HG03060 (cell line): ENCODE results near the gene PPP1R14C.
"Not testable (repeated sequence)": the region's sequence is repeated elsewhere in the genome, so short reads cannot be mapped to it uniquely, and the experiment has no call there.

Source experiments
- ATAC-seq: cut with Tn5 transposase; IDR thresholded peaks from one replicate; pipeline ENCODE4 v1.9.1; 2021; ENCODE audit warnings: low read depth, moderate number of reproducible peaks; ENCODE audit not compliant: unreplicated experiment

PPP1R14C gene

DNA sequence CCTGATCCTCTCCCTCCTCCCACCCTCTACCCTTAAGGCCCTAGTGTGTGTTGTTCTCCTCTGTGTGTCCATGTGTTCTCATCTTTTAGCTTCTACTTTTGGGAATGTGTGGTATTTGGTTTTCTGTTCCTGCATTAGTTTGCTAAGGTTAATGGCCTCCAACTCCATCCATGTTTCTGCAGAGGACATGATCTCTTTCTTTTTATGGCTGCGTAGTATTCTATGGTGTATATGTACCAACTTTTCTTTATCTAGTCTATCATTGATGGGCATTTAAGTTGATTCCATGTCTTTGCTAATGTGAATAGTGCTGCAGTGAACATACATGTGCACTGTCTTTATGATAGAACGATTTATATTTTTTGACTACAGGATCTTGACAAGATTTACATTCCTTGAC lies 44.6 kb downstream of the PPP1R14C start:
- ATAC-seq: not testable (repeated sequence)

DNA sequence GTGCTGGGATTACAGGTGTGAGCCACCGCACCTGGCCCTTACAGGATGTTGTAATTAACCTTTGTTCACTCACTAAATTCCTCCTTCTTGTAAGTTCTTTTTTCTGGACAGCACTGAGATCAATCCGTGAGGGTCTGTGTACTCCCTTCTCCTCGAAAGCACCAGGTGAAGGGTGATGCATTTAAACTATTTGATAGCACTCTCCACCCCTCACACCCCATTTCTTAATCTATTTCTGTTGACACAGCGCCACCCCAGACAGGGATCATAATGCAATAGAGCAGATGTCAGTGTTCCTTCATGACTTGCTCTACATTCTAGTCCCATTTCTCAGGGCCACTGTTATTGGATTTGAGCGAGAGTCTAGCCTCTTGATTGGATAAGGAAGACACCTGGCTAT lies 46.3 kb downstream of the PPP1R14C start:
- no peak for ATAC-seq

- no peak for ATAC-seq
These were observed 49.0 kb downstream of the PPP1R14C start for GRCh38 chr6:150191809-150192208.

- no peak for ATAC-seq
These were observed 51.4 kb downstream of the PPP1R14C start for GRCh38 chr6:150194195-150194594.

- no peak for ATAC-seq
These were observed 53.2 kb downstream of the PPP1R14C start for GRCh38 chr6:150195996-150196417.

- no peak for ATAC-seq
These were observed 54.3 kb downstream of the PPP1R14C start for GRCh38 chr6:150196942-150197745.

GRCh38 chr6:150198532-150198931 lies 55.7 kb downstream of the PPP1R14C start:
- ATAC-seq: no peak

DNA sequence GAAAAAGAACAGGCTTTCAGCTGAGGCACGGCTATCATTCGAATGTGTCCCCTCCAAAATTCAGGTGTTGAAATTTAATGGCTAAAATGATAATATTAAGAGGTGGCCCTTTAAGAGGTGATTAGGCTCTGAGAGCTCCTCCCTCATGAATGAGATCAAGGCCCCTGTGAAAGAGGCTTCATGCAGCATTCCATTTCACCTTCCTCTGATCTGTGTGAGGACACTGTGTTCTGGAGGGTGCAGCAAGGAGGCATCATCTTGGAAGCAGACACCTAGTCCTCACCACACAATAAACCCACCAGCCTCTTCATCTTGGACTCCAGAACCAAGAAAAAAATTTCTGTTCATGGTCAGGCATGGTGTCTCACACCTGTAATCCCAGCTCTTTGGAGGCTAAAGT lies 56.4 kb downstream of the PPP1R14C start:
- no peak for ATAC-seq

DNA sequence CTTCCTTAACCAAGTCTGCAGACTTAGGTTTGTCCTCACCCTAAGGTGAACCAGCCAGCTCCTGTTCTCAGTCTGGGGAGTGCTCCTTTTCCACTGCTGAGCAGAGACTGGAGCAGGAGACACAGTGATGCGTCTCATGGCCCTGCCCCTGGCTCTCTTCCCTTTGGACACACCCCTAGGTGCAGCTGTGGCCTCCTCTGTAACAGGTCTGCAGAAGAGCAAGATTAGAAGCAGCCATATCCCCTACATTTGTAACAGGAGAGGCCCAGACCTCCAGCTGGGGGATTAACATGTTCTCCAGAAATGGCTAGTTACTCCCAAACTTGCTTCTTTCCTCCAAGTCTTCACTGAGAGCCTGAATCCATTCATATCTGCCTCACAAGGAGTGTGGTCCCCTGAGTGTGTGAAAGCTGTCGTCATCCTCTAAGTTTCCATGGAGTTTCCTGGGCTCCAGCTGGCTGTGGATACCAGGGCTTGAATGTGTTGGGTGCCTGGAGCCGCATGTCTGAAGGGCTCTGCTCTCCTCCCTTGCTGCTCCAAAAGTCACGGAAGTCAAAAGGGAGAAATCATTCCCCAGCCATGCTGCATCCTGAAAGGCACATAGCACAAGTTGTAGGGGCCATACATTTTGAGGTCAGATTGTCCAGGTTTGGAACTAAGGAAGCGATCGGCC lies 57.7 kb downstream of the PPP1R14C start:
- no peak for ATAC-seq

DNA sequence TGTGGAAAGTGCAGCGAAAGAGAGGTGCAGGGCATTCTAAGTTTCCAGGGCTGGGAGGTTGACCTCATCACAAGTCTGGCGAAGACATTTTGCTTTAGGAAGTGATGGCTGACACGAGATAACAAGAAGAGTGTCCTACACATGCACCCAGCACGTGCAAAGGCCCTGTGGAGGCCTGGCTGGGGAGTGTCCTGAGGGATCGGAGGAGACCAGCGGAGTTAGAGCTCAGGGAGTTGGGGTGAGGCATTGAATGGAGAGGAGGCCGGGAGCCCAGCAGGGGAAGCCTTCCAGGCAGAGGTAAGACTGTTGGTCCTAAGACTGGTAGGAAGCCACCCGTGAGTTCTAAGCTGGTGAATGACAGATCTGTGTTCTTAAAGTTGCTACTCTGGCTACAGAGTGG lies 58.4 kb downstream of the PPP1R14C start:
- no peak for ATAC-seq

DNA sequence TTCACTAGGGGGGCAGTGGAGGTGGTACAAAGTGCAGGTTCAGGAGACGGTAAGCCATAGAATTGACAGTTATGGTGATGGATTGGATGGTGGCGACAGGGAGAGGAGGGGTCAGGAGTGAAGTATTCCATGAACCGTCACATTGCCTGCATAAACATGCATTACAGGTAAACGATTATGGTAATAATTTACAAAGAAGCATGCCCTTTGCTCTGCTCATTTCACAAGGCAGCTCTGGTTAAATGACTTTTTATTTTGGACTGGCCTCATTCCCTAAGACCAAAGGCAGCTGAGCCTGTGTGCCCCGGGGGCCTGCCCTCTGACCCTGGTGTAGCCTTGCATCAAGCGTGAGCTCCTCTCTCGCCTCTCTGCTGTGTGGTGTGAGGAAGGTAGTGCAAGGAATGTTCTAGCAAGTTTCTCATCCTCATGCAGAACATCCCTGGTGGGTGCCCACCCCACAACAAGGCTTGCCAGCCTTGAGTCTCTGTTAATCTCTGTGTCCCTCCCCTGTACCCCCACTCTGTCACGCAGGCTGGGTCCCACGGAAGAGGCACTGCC lies 59.0 kb downstream of the PPP1R14C start:
- no peak for ATAC-seq

DNA sequence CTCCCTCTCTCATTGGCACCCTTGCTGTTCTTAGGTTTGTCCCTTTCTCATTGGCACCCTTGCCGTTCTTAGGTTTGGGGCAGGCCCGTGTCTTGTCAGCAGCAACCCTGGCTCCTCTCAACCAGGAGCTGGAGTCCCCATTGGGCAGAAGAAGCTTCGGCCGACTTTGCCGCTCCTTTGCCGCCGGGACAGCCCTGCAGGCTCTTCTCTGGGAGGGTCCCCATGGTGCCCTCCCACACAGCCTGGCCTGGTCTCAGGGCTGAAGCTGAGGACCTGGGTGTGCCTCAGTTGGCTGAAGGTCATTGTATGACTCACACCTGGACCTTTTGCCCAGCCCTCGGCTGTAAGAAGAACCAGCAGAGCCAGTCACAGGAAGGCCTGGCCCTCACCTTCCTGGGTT lies 59.6 kb downstream of the PPP1R14C start:
- ATAC-seq: no peak

DNA sequence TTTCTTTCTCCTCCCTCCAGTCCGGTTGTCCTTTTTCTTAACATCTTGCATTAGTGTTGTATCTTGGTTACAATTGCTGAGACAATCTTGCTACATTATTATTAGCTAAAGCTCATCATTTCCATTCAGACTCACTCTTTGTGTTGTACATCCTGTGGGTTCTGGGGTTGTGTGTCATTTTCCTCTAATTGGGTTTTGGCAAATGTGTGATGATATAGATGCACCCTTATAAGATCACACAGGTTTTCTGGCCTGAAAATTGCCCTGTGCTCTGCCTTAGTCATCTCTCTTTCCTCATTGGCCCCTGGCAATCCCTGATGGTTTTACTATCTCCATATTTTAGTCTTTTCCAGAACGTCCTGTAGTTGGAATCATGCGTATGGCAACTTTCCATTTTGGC lies 60.1 kb downstream of the PPP1R14C start:
- ATAC-seq: no peak

GRCh38 chr6:150203378-150203777 lies 60.5 kb downstream of the PPP1R14C start:
- no peak for ATAC-seq

- no peak for ATAC-seq
These were observed 61.2 kb downstream of the PPP1R14C start for GRCh38 chr6:150203871-150204545.

DNA sequence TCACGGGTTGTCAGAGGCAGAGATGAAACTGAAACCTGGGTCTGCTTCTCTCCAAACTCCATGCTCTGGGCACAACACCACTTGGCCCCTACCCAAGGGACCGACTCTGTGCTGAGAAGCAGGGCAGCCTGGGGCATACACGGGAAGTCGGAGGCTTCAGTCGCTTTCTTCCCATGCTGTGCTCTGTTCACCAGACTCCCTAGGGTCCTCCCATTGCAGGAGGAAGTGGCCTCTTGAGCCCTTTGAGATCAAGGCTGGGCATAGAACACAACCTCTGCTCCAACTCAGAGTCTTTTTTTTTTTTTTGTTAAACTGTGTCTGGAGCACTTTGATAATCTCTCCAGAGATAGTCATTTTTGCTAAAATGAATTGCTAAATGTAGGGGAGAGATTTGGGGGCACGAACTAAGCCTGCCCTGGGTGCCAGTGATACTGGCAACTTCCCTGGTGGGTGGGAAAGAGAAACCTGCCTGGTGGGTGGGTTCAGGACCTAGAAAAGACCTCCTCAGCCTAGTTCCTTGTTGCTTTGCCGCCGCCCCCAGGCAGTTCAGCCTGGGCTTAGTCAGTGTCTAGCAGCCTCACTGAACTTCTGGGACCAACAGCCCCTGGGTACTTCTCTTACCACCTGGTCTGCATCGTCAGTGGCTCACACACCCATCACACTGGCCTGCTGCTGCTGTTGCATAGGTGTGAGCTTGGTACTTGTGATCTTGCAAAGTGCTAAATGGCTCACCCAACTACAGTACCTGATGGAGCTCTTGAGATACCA lies 62.0 kb downstream of the PPP1R14C start:
- ATAC-seq: no peak

DNA sequence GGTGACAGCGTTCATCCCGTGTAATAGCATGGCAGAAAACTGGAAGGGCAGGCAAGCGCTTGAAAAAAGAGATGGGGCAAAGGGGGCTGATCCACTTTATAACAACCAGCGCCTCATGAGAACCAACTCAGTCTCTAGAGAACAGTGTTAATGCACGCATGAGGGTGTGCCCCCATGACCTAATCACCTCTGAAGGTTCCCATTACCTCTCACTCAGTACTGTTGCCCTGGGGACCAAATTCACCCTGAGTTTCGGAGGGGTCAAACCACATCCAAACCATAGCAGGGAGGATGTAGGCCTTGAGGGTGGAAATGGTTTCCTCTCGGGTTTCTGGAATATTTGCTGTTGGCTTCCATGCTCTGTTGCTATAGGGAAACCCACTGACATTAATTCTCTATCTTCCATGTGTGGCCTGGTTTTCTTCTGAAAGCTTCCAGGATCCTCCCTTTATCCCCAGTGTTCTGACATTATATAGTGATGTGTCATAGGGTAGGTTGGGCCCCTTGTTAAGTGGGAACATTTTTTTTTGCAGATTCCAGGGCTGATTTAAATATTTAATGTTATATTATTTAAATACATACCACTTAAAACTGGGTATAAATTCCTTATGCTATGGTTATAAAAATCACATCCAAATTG lies 65.2 kb downstream of the PPP1R14C start:
- no peak for ATAC-seq

DNA sequence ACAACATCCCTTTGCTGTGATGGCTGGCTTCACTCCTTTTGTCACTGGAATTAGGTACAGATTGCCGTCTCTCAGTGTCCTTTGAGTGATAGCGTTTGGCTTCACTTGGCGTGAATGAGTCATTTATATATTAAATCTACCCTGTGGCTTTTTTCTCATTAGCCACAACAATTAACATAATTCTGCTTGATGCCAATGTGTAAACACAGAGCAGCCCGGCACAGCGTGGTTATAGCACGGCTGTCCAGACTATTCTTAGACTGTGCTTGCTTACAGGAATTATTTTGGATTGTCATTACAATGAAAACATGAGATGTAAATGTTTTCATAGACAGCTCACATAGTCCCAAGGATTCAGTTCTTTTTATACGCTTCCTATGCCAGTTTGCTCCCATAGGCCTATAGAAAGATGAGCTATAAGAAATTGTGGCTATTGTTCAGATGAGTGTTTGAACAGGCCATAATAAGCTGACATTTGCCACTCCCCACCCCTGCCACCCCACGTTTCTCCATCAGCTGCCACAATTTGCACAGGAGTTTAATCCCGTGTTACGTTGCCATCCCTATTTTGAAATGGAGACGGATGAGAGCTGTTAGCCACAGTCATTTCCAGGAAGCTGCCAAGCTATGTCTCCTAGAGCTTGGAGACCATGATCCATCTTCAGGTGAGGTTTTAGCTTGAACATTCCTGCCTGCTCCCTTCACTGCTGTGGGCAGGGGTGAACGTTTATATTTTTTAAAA lies 65.9 kb downstream of the PPP1R14C start:
- no peak for ATAC-seq

- ATAC-seq: no peak
These were observed 66.6 kb downstream of the PPP1R14C start for GRCh38 chr6:150209415-150209814.
